Smooth muscle cell (in vitro differentiated cells): Measurements from ENCODE around the gene UBE2B. TPM values are rescaled to one million over a fixed set of nuclear protein-coding genes. Genes with fewer than 3 reads are reported as not detected.
"Not testable (repeated sequence)": the region's sequence is repeated elsewhere in the genome, so short reads cannot be mapped to it uniquely, and the experiment has no call there.

Experiments used
- DNase-seq: peaks from one replicate; lab custom pipeline; 2025; ENCODE audit not compliant: unreplicated experiment; lab: John Stamatoyannopoulos, UW
- H2AFZ ChIP-seq: fragments of 200-600 bp; sonication (generic); 2 replicates; pipeline ENCODE4 v1.6.0; 2016; ENCODE audit warnings: antibody characterized with exemption, low read depth, mild to moderate bottlenecking
- H3F3A ChIP-seq: fragments of 200-600 bp; sonication (generic); 2 replicates; pipeline ENCODE4 v1.6.0; 2017; ENCODE audit warnings: antibody characterized with exemption, low read depth
- H3K27ac ChIP-seq: fragments of 200-600 bp; sonication (generic); 2 replicates; pipeline ENCODE4 v1.5.1; 2016; ENCODE audit warnings: low read depth, mild to moderate bottlenecking
- H3K27me3 ChIP-seq: fragments of 200-600 bp; sonication (generic); 2 replicates; pipeline ENCODE4 v1.6.1; 2016; ENCODE audit warnings: low read depth, mild to moderate bottlenecking
- H3K36me3 ChIP-seq: fragments of 200-600 bp; sonication (generic); 2 replicates; pipeline ENCODE4 v1.5.1; 2016; ENCODE audit warnings: low read depth
- H3K4me1 ChIP-seq: fragments of 200-600 bp; sonication (generic); 2 replicates; pipeline ENCODE4 v1.5.1; 2016; ENCODE audit warnings: low read depth
- H3K4me2 ChIP-seq: fragments of 200-600 bp; sonication (generic); 2 replicates; pipeline ENCODE4 v1.6.0; 2016; ENCODE audit warnings: mild to moderate bottlenecking
- H3K4me3 ChIP-seq: fragments of 200-600 bp; sonication (generic); 2 replicates; pipeline ENCODE4 v1.5.1; 2016; ENCODE audit warnings: mild to moderate bottlenecking
- H3K79me2 ChIP-seq: fragments of 200-600 bp; sonication (generic); 2 replicates; pipeline ENCODE4 v1.6.0; 2016; ENCODE audit warnings: low read depth, mild to moderate bottlenecking
- H3K9ac ChIP-seq: fragments of 200-600 bp; sonication (generic); 2 replicates; pipeline ENCODE4 v1.6.0; 2016; ENCODE audit warnings: low read depth
- H3K9me3 ChIP-seq: fragments of 200-600 bp; sonication (generic); replicated peaks from 2 replicates; pipeline ENCODE4 v1.5.1; 2016; ENCODE audit warnings: low read depth
- H4K20me1 ChIP-seq: fragments of 200-600 bp; sonication (generic); 2 replicates; pipeline ENCODE4 v1.6.0; 2016; ENCODE audit warnings: low read depth
- CTCF ChIP-seq: fragments of 200-600 bp; sonication (generic); IDR thresholded peaks from 2 replicates; pipeline ENCODE4 v1.5.1; 2017; ENCODE audit warnings: borderline replicate concordance, mild to moderate bottlenecking, antibody characterized with exemption; ENCODE audit not compliant: insufficient read depth, poor library complexity, severe bottlenecking
- WGBS: methylation state at CpG from one replicate; pipeline ENCODE4 v1.1.7; 2016; ENCODE audit warnings: low lambda C conversion rate; 5-methylcytosine and 5-hydroxymethylcytosine counted together
- polyA plus RNA-seq: library from polyadenylated mRNA; unstranded; fragments of >200 nt; fragmentation: Nextera tagmentation; extraction: Ambion mirVana; gene quantifications from 2 replicates; pipeline ENCODE4 v1.2.1, GENCODE V29; 2016
- total RNA-seq: library from RNA; depleted of rRNA; stranded (reverse); fragments of >200 nt; gene quantifications from 2 replicates; pipeline ENCODE4 v1.2.3, GENCODE V29; 2014

UBE2B gene
- total and polyA plus RNA-seq, 2 experiments from 2014 or later: 60.6 to 86.8 TPM

GRCh38 chr5:134417707-134418106 is 46.3 kb downstream of the UBE2B start:
- H3K9me3 ChIP-seq: no peaks in the 10 kb centered on the region
- no peak overlapping the region for H3K4me3 ChIP-seq
- TF ChIP-seq CTCF: no peak
- DNase-seq: no peak
- H4K20me1 ChIP-seq: no peaks in the 10 kb centered on the region
- H2AFZ ChIP-seq: no peak overlapping the region
- H3K9ac ChIP-seq: no peak overlapping the region
- no peaks in the 10 kb centered on the region for H3K36me3 ChIP-seq
- no peaks in the 10 kb centered on the region for H3K4me1 ChIP-seq
- no peak overlapping the region for H3K27ac ChIP-seq
- no peaks in the 10 kb centered on the region for H3K27me3 ChIP-seq
- no peak overlapping the region for H3K4me2 ChIP-seq
- no peaks in the 10 kb centered on the region for H3F3A ChIP-seq
- H3K79me2 ChIP-seq: no peaks in the 10 kb centered on the region

GRCh38 chr5:134418958-134419357 is 47.6 kb downstream of the UBE2B start:
- H3K27me3 ChIP-seq: no peaks in the 10 kb centered on the region
- WGBS: 95% methylated on average over 3 of the region's 3 CpGs
- TF ChIP-seq CTCF: no peak
- no peak overlapping the region for H3K9ac ChIP-seq
- no peaks in the 10 kb centered on the region for H3K36me3 ChIP-seq
- no peak overlapping the region for H3K4me3 ChIP-seq
- no peak overlapping the region for H3K27ac ChIP-seq
- H3K4me1 ChIP-seq: no peaks in the 10 kb centered on the region
- no peaks in the 10 kb centered on the region for H3K79me2 ChIP-seq
- no peaks in the 10 kb centered on the region for H3F3A ChIP-seq
- no peak for DNase-seq
- no peaks in the 10 kb centered on the region for H4K20me1 ChIP-seq
- no peaks in the 10 kb centered on the region for H3K9me3 ChIP-seq
- H2AFZ ChIP-seq: no peak overlapping the region
- H3K4me2 ChIP-seq: no peak overlapping the region

- Histone ChIP-seq H3K79me2 (no peaks in the 10 kb centered on the region), H3K27ac (no peak overlapping the region), H2AFZ (no peak overlapping the region), H3K9me3 (no peaks in the 10 kb centered on the region), H3K4me3 (no peak overlapping the region), H3K9ac (no peak overlapping the region), H4K20me1 (no peaks in the 10 kb centered on the region), H3K27me3 (no peaks in the 10 kb centered on the region), H3F3A (no peaks in the 10 kb centered on the region), H3K36me3 (no peaks in the 10 kb centered on the region), H3K4me2 (no peak overlapping the region), H3K4me1 (no peaks in the 10 kb centered on the region)
- 85% methylated on average over 2 of the region's 2 CpGs for WGBS
- DNase-seq: no peak
- TF ChIP-seq CTCF: no peak
Measured at GRCh38 chr5:134420343-134420742, 49.0 kb downstream of the UBE2B start.

GRCh38 chr5:134421038-134421437 is 49.7 kb downstream of the UBE2B start:
- 97% methylated on average over 4 of the region's 4 CpGs for WGBS
- not testable (repeated sequence) for H3K27ac ChIP-seq

More at GRCh38 chr5:134421038-134421437, 49.7 kb downstream of the UBE2B start:
- DNase-seq, H3K79me2 ChIP-seq, H3K4me3 ChIP-seq, H3K36me3 ChIP-seq, H3K4me1 ChIP-seq, H3K27me3 ChIP-seq, H3K9me3 ChIP-seq, H3K4me2 ChIP-seq, H2AFZ ChIP-seq, H3K9ac ChIP-seq, H4K20me1 ChIP-seq, H3F3A ChIP-seq: not testable (repeated sequence)
